ENCODE results near the gene CLK2. TPM values are rescaled to one million over a fixed set of nuclear protein-coding genes. Genes with fewer than 3 reads are reported as not detected.
"Not testable (repeated sequence)": the region's sequence is repeated elsewhere in the genome, so short reads cannot be mapped to it uniquely, and the experiment has no call there.

The CLK2 gene
- total and polyA plus RNA-seq, 2 experiments from 2014 or later: 27.2 to 54.6 TPM

DNA sequence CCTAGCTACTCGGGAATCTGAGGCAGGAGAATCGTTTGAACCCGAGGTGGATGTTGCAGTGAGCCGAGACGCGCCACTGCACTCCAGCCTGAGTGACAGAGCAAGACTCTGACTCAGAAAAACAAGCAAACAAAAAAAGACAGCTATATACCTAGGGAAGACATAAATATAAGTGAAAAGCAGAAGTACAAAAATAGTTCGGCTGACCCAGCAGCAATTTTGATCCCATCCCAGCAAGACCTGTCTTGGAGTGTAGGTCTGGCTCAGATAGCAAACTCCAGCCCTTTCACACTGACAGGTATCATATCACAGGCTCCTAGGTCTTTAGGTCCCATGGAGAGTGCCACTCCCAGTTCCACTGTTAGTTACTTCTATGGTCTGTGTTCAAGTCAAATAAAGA, 50.3 kb downstream of the CLK2 start:
- TF ChIP-seq EZH2phosphoT487 (IDR thresholded peaks at IDR 0.05; ENCODE audit: unreplicated experiment): no peak
- TF ChIP-seq, protein P1, sequence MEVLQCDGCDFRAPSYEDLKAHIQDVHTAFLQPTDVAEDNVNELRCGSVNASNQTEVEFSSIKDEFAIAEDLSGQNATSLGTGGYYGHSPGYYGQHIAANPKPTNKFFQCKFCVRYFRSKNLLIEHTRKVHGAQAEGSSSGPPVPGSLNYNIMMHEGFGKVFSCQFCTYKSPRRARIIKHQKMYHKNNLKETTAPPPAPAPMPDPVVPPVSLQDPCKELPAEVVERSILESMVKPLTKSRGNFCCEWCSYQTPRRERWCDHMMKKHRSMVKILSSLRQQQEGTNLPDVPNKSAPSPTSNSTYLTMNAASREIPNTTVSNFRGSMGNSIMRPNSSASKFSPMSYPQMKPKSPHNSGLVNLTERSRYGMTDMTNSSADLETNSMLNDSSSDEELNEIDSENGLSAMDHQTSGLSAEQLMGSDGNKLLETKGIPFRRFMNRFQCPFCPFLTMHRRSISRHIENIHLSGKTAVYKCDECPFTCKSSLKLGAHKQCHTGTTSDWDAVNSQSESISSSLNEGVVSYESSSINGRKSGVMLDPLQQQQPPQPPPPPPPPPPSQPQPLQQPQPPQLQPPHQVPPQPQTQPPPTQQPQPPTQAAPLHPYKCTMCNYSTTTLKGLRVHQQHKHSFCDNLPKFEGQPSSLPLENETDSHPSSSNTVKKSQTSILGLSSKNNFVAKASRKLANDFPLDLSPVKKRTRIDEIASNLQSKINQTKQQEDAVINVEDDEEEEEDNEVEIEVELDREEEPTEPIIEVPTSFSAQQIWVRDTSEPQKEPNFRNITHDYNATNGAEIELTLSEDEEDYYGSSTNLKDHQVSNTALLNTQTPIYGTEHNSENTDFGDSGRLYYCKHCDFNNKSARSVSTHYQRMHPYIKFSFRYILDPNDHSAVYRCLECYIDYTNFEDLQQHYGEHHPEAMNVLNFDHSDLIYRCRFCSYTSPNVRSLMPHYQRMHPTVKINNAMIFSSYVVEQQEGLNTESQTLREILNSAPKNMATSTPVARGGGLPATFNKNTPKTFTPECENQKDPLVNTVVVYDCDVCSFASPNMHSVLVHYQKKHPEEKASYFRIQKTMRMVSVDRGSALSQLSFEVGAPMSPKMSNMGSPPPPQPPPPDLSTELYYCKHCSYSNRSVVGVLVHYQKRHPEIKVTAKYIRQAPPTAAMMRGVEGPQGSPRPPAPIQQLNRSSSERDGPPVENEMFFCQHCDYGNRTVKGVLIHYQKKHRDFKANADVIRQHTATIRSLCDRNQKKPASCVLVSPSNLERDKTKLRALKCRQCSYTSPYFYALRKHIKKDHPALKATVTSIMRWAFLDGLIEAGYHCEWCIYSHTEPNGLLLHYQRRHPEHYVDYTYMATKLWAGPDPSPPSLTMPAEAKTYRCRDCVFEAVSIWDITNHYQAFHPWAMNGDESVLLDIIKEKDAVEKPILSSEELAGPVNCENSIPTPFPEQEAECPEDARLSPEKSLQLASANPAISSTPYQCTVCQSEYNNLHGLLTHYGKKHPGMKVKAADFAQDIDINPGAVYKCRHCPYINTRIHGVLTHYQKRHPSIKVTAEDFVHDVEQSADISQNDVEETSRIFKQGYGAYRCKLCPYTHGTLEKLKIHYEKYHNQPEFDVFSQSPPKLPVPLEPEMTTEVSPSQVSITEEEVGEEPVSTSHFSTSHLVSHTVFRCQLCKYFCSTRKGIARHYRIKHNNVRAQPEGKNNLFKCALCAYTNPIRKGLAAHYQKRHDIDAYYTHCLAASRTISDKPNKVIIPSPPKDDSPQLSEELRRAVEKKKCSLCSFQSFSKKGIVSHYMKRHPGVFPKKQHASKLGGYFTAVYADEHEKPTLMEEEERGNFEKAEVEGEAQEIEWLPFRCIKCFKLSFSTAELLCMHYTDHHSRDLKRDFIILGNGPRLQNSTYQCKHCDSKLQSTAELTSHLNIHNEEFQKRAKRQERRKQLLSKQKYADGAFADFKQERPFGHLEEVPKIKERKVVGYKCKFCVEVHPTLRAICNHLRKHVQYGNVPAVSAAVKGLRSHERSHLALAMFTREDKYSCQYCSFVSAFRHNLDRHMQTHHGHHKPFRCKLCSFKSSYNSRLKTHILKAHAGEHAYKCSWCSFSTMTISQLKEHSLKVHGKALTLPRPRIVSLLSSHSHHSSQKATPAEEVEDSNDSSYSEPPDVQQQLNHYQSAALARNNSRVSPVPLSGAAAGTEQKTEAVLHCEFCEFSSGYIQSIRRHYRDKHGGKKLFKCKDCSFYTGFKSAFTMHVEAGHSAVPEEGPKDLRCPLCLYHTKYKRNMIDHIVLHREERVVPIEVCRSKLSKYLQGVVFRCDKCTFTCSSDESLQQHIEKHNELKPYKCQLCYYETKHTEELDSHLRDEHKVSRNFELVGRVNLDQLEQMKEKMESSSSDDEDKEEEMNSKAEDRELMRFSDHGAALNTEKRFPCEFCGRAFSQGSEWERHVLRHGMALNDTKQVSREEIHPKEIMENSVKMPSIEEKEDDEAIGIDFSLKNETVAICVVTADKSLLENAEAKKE (CRISPR knock-in tag; IDR thresholded peaks at IDR 0.05): no peak
- H3K4me1 ChIP-seq (ENCODE audit: insufficient read depth): peaks cover 9% of the 10 kb centered on the region
- Mint-ChIP-seq H3K36me3 (ENCODE audit: low read depth) (peaks cover 9% of the 10 kb centered on the region; the same call in 1 of the 3 replicates), H3K4me1 (peaks cover 33% of the 10 kb centered on the region), H3K4me3 (no peak overlapping the region), H3K9me3 (no peaks in the 10 kb centered on the region), H3K27ac (no peak overlapping the region), H3K27me3 (ENCODE audit: insufficient read depth, low read depth, poor library complexity) (peaks cover 22% of the 10 kb centered on the region)
- H3K79me2 ChIP-seq (replicated peaks; ENCODE audit: insufficient read depth): peaks cover 11% of the 10 kb centered on the region
- no peak overlapping the region for H3K4me3 ChIP-seq
- no peaks in the 10 kb centered on the region for H3K9me2 ChIP-seq (ENCODE audit: insufficient read depth)
- no peak for ATAC-seq
- no peaks in the 10 kb centered on the region; the same call in 1 of the 2 replicates for H3K36me3 ChIP-seq (ENCODE audit: insufficient read depth)
- DNase-seq (ENCODE audit: low spot score): no peak
- H3K4me2 ChIP-seq: no peak overlapping the region
- H3F3A ChIP-seq (replicated peaks; ENCODE audit: low read depth): peaks cover 8% of the 10 kb centered on the region
- H3K27ac ChIP-seq (ENCODE audit: low read depth): no peak overlapping the region
- peaks cover 6% of the 10 kb centered on the region; the same call in 1 of the 2 replicates for H4K20me1 ChIP-seq (replicated peaks; ENCODE audit: insufficient read depth)
- H2AFZ ChIP-seq: no peak overlapping the region
- H3K27me3 ChIP-seq (ENCODE audit: insufficient read depth): no peaks in the 10 kb centered on the region

DNA sequence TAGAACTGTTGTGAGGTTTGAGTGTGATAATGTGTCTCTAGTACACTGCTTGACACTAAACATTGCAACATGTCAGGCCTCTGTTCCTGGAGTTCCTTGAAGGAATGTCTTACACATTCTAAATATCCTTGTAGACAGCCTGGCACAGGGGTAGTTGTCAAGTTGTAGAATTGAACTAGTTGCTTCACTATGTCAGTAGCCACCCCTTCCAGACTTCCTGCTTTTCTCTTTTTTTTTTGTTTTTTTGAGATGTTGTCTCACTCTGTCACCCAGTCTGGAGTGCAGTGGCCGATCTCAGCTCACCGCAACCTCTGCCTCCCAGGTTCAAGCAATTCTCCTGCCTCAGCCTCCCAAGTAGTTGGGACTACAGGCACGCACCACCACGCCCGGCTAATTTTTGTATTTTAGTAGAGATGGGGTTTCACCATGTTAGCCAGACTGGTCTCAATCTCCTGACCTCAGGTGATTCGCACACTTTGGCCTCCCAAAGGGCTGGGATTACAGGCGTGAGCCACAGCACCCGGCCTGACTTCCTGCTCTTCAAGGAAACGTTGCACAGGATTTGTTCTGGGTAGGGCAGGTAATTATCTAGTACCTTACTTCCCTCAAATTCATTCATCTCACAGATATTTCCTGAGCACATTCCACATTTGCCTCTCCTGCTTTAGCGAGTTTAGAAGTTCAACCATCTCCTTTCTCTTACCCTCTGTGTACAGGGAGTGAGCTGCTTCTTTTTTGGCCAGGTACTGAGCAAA, 52.9 kb downstream of the CLK2 start:
- H3K9me2 ChIP-seq (ENCODE audit: insufficient read depth); H3K4me3 ChIP-seq; H3K79me2 ChIP-seq (replicated peaks; ENCODE audit: insufficient read depth); H3F3A ChIP-seq (replicated peaks; ENCODE audit: low read depth); H3K27me3 Mint-ChIP-seq (ENCODE audit: insufficient read depth, low read depth, poor library complexity); DNase-seq (ENCODE audit: low spot score); H3K36me3 Mint-ChIP-seq (ENCODE audit: low read depth); H3K4me2 ChIP-seq; H4K20me1 ChIP-seq (replicated peaks; ENCODE audit: insufficient read depth); H3K4me1 ChIP-seq (ENCODE audit: insufficient read depth); H3K27me3 ChIP-seq (ENCODE audit: insufficient read depth); H3K27ac Mint-ChIP-seq; H3K9me3 Mint-ChIP-seq; ATAC-seq; H3K36me3 ChIP-seq (ENCODE audit: insufficient read depth); H3K4me3 Mint-ChIP-seq: not testable (repeated sequence)
- H2AFZ ChIP-seq: 0 out of 2 replicates have a peak overlapping the region, but pooled peaks have one; percentile 67
- peak overlapping the region; percentile 7; the same call in 1 of the 2 replicates for H3K27ac ChIP-seq (ENCODE audit: low read depth)
- H3K4me1 Mint-ChIP-seq: peaks cover 18% of the 10 kb centered on the region
